Stimulated activated CD4-positive, alpha-beta T cell treated with anti-CD3 and anti-CD28 coated beads, TNF-alpha, amount 100 ng/mL, for 24 hours (primary cell): ENCODE data around the gene ELFN1.

ENCODE experiments used
- DNase-seq, 3 experiments: peaks; one replicate each; pipeline ENCODE4 v3.0.0-alpha.2; 2020; ENCODE audit warnings: low read depth in 3 of 3

ELFN1 gene

GRCh38 chr7:1725199-1725690, 55.2 kb downstream of the ELFN1 start:
- no peak for DNase-seq

DNA sequence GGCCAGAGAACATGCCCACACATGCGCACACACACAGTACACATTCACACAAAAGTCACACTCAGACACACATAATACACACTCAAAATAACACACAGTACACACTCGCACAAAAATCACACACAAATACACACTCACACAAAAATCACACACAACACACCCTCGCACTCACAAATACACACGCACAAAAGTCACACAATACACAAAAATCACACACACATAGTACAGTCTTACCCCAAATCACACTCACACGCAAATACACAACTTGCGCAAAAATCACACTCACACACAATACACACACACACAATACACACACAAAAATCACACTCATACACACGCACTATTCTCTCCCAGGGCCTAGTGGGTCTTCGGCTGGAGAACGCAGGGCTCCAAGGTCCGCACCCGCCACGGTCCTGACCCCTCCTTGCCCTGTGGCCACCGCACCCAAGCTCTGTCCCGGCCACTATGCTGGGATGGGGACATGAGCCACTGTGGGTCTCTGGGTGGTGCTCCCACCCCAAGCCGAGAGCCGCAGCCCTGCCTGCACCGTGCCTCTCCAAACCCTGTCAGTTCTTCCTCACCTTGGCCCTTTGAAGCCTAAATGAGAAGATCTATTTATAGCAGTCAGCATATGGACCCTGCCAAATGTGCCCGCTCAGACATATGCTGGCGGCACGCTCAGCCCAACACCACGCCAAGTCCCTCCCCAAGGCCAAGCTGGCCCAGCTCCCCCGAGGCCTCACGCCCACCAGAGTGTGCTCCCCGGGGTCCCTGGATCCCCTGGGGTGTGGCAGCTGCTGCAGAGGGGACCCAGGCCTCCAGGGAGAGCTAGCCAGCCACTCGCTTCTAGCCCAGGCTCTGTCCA, 55.9 kb downstream of the ELFN1 start:
- DNase-seq: no peak

- no peak for DNase-seq
These were observed 57.0 kb downstream of the ELFN1 start for GRCh38 chr7:1727079-1727478.

- DNase-seq: no peak
These were observed 57.9 kb downstream of the ELFN1 start for GRCh38 chr7:1727812-1728570.

DNA sequence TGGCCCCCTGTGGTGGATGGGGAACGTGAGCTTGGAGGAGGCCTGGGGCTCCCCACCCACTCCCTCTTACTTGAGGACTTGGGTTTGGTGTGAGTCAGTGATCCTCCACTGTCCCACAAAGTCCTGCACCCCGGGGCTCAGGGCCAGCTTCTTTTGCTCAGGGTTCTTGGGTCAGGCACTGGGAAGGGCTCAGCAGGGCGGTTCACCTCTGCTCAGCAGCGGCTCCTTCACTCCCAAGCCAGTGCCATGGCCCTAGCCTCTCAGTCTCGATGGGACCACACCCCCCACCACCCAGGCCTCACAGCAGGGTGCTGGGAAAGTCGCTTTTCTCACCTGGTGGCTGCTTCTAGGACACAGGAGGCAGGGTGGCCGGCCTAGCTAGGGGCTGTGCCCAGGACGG, 59.1 kb downstream of the ELFN1 start:
- no peak for DNase-seq

DNA sequence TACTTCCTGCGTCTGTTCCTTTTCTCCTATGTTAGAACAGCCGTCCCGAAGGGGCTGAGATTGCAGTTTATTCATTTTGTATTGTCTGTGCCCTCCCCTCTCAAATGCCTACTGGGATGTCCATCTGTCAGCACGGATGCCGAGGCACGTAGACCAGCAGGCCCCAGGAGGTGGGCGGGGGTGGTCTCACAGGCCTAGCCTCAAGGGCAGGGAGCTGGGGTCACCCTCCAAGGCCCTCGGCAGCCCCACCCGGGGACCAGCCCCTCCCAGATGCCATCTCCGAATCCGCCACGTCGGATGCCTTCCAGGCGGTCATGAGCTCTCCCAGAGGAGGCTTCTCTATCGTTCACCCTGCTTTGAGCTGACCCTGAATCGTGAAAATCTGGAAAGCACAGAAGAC, 59.7 kb downstream of the ELFN1 start:
- no peak for DNase-seq

GRCh38 chr7:1732072-1732471, 62.0 kb downstream of the ELFN1 start:
- DNase-seq: no peak

- no peak for DNase-seq
These were observed 62.6 kb downstream of the ELFN1 start for GRCh38 chr7:1732645-1733044.

DNA sequence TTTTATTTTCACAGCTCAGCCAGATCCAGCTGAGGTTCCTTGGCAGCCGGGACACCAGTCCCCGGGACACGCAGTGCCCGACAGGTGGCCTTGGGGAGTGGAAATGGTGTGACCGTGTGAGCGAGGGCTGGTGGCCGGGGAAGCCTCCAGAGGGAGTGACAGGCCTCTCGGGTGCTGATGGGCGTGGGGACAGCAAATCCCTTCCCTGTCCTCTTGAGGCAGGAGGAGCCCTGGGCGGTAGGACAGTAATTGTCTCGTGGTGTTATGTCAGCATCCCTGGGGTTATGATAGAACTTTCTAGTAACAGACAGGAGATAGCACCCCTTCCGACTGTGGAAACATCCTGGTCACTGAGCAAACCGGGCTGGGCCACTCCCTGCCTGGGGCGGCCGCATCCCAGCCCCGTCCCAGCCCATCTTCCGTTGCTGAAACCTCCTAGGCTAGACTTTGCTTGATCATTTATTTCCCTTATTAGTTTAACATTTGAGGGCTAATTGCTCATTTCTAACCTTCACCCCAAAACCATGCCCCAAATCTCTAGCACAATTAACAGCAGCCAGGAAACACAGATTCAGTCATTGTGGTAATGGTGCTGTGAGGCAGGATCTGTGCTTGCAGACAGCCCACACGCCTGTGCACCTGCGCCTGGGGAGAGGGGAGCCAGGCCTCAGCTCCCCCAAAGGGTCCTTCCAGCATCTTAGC, 63.3 kb downstream of the ELFN1 start:
- DNase-seq: no peak

- DNase-seq: no peak
These were observed 64.0 kb downstream of the ELFN1 start for GRCh38 chr7:1733908-1734730.

DNA sequence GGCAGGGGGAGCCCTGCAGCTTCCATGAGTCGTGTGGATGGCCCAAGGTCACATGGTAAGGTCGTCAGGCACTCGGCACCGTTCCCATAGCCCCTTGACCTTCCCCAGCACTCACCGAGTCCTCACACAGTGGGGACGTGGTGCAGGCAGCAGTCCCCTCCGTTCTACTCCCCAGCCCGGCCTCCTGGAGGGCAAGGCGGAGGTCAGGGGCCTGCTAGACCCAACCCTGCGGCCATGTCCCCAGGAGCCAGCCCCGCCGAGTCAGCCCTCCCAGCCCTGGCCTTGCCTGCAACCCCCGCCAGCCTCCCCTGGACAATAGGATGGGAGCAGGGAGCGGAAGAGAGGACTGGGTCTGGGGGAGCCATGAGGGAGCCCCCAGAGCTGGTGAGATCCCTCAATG, 65.2 kb downstream of the ELFN1 start:
- no peak for DNase-seq

GRCh38 chr7:1735806-1736483, 65.9 kb downstream of the ELFN1 start:
- DNase-seq: no peak

- DNase-seq: no peak
These were observed 66.4 kb downstream of the ELFN1 start for GRCh38 chr7:1736484-1736817.

GRCh38 chr7:1736830-1737229, 66.8 kb downstream of the ELFN1 start:
- DNase-seq: no peak

GRCh38 chr7:1737523-1737922, 67.4 kb downstream of the ELFN1 start:
- no peak for DNase-seq

- no peak for DNase-seq
These were observed 67.9 kb downstream of the ELFN1 start for GRCh38 chr7:1737956-1738355.

DNA sequence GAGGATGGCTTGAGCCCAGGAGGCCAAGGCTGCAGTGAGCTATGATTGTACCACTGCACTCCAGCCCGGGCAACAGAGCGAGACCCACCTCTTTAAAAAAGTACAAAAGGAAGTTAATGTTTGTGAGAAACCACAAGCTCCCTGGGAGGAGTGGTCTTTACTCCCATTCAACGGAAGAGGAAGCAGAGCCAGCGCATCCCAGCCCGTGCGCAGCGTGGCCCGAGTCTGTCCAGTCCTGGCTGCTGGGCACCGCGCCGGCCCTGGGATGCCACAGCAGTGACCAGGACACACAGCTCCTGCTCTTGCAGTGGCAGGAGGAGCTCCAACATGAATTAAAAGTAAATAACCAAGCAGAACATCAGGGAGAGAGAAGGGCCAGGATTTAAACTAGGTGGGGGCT, 68.4 kb downstream of the ELFN1 start:
- DNase-seq: no peak

GRCh38 chr7:1738956-1739355, 68.9 kb downstream of the ELFN1 start:
- DNase-seq: no peak

GRCh38 chr7:1739593-1739992, 69.5 kb downstream of the ELFN1 start:
- no peak for DNase-seq

DNA sequence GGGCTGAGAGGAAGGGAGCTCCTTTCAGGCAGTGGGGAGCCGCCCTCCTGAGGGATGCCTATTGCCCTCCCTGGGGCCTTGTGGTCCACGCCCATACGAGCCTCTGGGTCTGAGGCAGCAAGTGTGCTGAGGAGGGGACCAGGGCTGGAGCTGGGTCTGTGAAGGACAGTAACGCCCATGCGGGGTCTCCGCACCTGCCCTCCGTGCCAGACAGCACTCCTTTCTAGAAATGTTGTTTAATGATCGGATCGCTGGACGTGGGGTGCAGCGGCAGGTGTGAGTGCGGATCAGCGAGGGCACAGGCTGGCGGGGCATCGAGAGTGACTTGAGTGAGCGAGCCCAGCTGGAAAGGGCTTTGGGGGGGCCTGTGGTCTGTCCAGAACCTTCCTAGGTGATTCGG, 70.1 kb downstream of the ELFN1 start:
- DNase-seq: no peak

DNA sequence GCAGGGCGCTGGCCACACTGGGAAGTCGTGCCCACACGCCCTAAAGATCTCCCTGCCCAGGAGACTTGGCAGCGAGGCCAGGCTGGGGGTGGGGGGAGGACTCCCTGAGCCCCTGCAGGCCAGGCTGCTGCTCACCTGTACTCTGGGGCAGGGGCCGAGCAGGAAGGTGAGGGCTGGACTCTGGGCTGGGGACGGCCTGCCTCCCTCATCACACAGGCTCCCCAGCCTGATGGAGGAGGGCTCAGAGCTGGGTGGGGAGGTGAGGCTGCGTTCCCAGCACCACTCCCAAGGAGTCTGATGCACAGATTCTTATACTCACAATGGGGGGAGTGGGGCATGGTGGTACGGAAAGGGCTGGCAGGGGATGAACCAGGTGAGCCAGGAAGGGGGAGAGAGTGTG, 71.2 kb downstream of the ELFN1 start:
- no peak for DNase-seq
